ENCODE data around the gene GALNT7.

The GALNT7 gene

GRCh38 chr4:173171987-173172386 is 3.4 kb downstream of the GALNT7 start:
- no peak overlapping the region for H3K4me3 ChIP-seq (ENCODE audit: low read depth, low read length)
- TF ChIP-seq CTCF (IDR thresholded peaks at IDR 0.05; ENCODE audit: low read depth, low read length): no peak

GRCh38 chr4:173174184-173174583 is 5.6 kb downstream of the GALNT7 start:
- no peak for TF ChIP-seq CTCF (IDR thresholded peaks at IDR 0.05; ENCODE audit: low read depth, low read length)
- no peak overlapping the region for H3K4me3 ChIP-seq (ENCODE audit: low read depth, low read length)

- no peak overlapping the region for H3K4me3 ChIP-seq (ENCODE audit: low read depth, low read length)
- TF ChIP-seq CTCF (IDR thresholded peaks at IDR 0.05; ENCODE audit: low read depth, low read length): no peak
Measured at GRCh38 chr4:173174594-173175012, 6.0 kb downstream of the GALNT7 start.

- no peak overlapping the region for H3K4me3 ChIP-seq (ENCODE audit: low read depth, low read length)
- TF ChIP-seq CTCF (IDR thresholded peaks at IDR 0.05; ENCODE audit: low read depth, low read length): no peak
Measured at GRCh38 chr4:173176010-173176409, 7.4 kb downstream of the GALNT7 start.

- H3K4me3 ChIP-seq (ENCODE audit: low read depth, low read length): no peak overlapping the region
- TF ChIP-seq CTCF (IDR thresholded peaks at IDR 0.05; ENCODE audit: low read depth, low read length): no peak
Measured at GRCh38 chr4:173177232-173177631, 8.6 kb downstream of the GALNT7 start.

- no peak overlapping the region for H3K4me3 ChIP-seq (ENCODE audit: low read depth, low read length)
- TF ChIP-seq CTCF (IDR thresholded peaks at IDR 0.05; ENCODE audit: low read depth, low read length): no peak
Measured at GRCh38 chr4:173178144-173178543, 9.5 kb downstream of the GALNT7 start.

- no peak overlapping the region for H3K4me3 ChIP-seq (ENCODE audit: low read depth, low read length)
- TF ChIP-seq CTCF (IDR thresholded peaks at IDR 0.05; ENCODE audit: low read depth, low read length): no peak
Measured at GRCh38 chr4:173181848-173182247, 13.2 kb downstream of the GALNT7 start.

All from WI38 (cell line).